HEK293 (cell line): ENCODE results near the gene PRR36.

ENCODE experiments used
- CTCF ChIA-PET: fragments of 350-600 bp; formaldehyde crosslinking; extraction: SDS; loops from one replicate; lab custom pipeline; 2021; ENCODE audit warnings: antibody characterized with exemption; lab: Yijun Ruan, JAX
- POLR2A ChIA-PET: fragments of 300-600 bp; formaldehyde crosslinking; extraction: SDS; loops from one replicate; lab custom pipeline; 2020; ENCODE audit warnings: antibody characterized with exemption, inconsistent platforms; lab: Yijun Ruan, JAX
- H3K27ac ChIP-seq: fragments of 200-500 bp; sonication (Bioruptor generic); 2 replicates; pipeline ENCODE4 v1.5.1; 2014; ENCODE audit warnings: low read depth, low read length, control low read depth, inconsistent platforms; ENCODE audit errors: extremely low read depth
- H3K36me3 ChIP-seq, 2 experiments: fragments of 200-500 bp in 1 of 2; sonication (Bioruptor generic) in 1 of 2; 1 replicate in 1 of 2; 2 replicates in 1 of 2; pipeline ENCODE4 v1.5.1; 2014 to 2017; ENCODE audit warnings: inconsistent platforms in 2 of 2, low read length in 2 of 2; ENCODE audit not compliant: control insufficient read depth in 2 of 2, insufficient read depth in 1 of 2
- H3K4me1 ChIP-seq: fragments of 200-500 bp; sonication (Bioruptor generic); 2 replicates; pipeline ENCODE4 v1.5.1; 2014; ENCODE audit warnings: mild to moderate bottlenecking, low read length, inconsistent platforms; ENCODE audit not compliant: control insufficient read depth, insufficient read depth
- H3K4me3 ChIP-seq: 2 replicates; pipeline ENCODE4 v1.5.1; 2011; ENCODE audit warnings: low read depth, mild to moderate bottlenecking, control low read depth, low read length, moderate library complexity
- H3K9me3 ChIP-seq: fragments of 200-500 bp; sonication (Bioruptor generic); 2 replicates; pipeline ENCODE4 v1.5.1; 2014; ENCODE audit warnings: low read depth, low read length, inconsistent platforms; ENCODE audit not compliant: control insufficient read depth, insufficient read depth
- ATF2 ChIP-seq: fragments of 450-650 bp; formaldehyde crosslinking; IDR thresholded peaks from 2 replicates; pipeline ENCODE4 v1.5.1; 2016; ENCODE audit warnings: missing biosample characterization, missing genetic modification characterization, low read depth
- BCL6B ChIP-seq: fragments of 450-650 bp; formaldehyde crosslinking; IDR thresholded peaks from 2 replicates; pipeline ENCODE4 v1.5.1; 2017; ENCODE audit warnings: missing biosample characterization, missing genetic modification characterization
- ELK4 ChIP-seq: IDR thresholded peaks from 2 replicates; pipeline ENCODE4 v1.6.1; 2011; ENCODE audit warnings: mild to moderate bottlenecking, low read depth, low read length, borderline replicate concordance
- IKZF3 ChIP-seq: fragments of 450-650 bp; IDR thresholded peaks from 2 replicates; pipeline ENCODE4 v1.5.0; 2018; ENCODE audit warnings: missing biosample characterization, mild to moderate bottlenecking, missing genetic modification characterization, moderate library complexity
- PRDM1 ChIP-seq: fragments of 450-650 bp; formaldehyde crosslinking; IDR thresholded peaks from 2 replicates; pipeline ENCODE4; 2016; ENCODE audit warnings: missing biosample characterization, missing genetic modification characterization
- TSHZ1 ChIP-seq: fragments of 450-650 bp; formaldehyde crosslinking; IDR thresholded peaks from 2 replicates; pipeline ENCODE4 v1.5.1; 2016; ENCODE audit warnings: missing biosample characterization, missing genetic modification characterization, borderline replicate concordance
- ZBTB21 ChIP-seq: fragments of 450-650 bp; formaldehyde crosslinking; IDR thresholded peaks from 2 replicates; pipeline ENCODE4 v1.5.1; 2017; ENCODE audit warnings: missing biosample characterization, missing genetic modification characterization
- ZBTB8A ChIP-seq: fragments of 450-650 bp; formaldehyde crosslinking; IDR thresholded peaks from 2 replicates; pipeline ENCODE4 v1.5.1; 2016; ENCODE audit warnings: missing biosample characterization, missing genetic modification characterization
- ZFHX2 ChIP-seq: fragments of 450-650 bp; formaldehyde crosslinking; conservative IDR thresholded peaks from 2 replicates; pipeline ENCODE4 v1.5.1; 2016; ENCODE audit warnings: missing biosample characterization, missing genetic modification characterization
- ZNF112 ChIP-seq: fragments of 450-650 bp; formaldehyde crosslinking; IDR thresholded peaks from 2 replicates; pipeline ENCODE4 v1.5.0; 2017; ENCODE audit warnings: missing biosample characterization, missing genetic modification characterization
- ZNF114 ChIP-seq: fragments of 450-650 bp; formaldehyde crosslinking; IDR thresholded peaks from 2 replicates; pipeline ENCODE4 v1.5.0; 2017; ENCODE audit warnings: missing biosample characterization, missing genetic modification characterization
- ZNF121 ChIP-seq: fragments of 450-650 bp; formaldehyde crosslinking; IDR thresholded peaks from 2 replicates; pipeline ENCODE4 v1.5.1; 2016; ENCODE audit warnings: missing biosample characterization, missing genetic modification characterization
- ZNF16 ChIP-seq: fragments of 450-650 bp; formaldehyde crosslinking; IDR thresholded peaks from 2 replicates; pipeline ENCODE4 v1.5.1; 2016; ENCODE audit warnings: low read depth, missing biosample characterization, missing genetic modification characterization
- ZNF274 ChIP-seq, 2 experiments: fragments of 200-500 bp in 1 of 2; fragments of 450-650 bp in 1 of 2; sonication (Bioruptor generic) in 1 of 2; formaldehyde crosslinking in 1 of 2; IDR thresholded peaks; 2 replicates each; pipeline versions ENCODE4 v1.5.1 to v1.6.1; 2014 to 2016; ENCODE audit warnings: borderline replicate concordance in 1 of 2, inconsistent platforms in 1 of 2, low read length in 1 of 2, missing biosample characterization in 1 of 2, missing genetic modification characterization in 1 of 2
- ZNF350 ChIP-seq: fragments of 450-650 bp; formaldehyde crosslinking; IDR thresholded peaks from 2 replicates; pipeline ENCODE4 v1.5.0; 2017; ENCODE audit warnings: missing biosample characterization, mild to moderate bottlenecking, missing genetic modification characterization
- ZNF426 ChIP-seq: fragments of 450-650 bp; formaldehyde crosslinking; IDR thresholded peaks from 2 replicates; pipeline ENCODE4 v1.5.1; 2017; ENCODE audit warnings: missing biosample characterization, missing genetic modification characterization, mild to moderate bottlenecking, inconsistent platforms, moderate library complexity
- ZNF48 ChIP-seq: fragments of 450-650 bp; formaldehyde crosslinking; IDR thresholded peaks from 2 replicates; pipeline ENCODE4 v1.5.1; 2016; ENCODE audit warnings: missing biosample characterization, missing genetic modification characterization
- ZNF530 ChIP-seq: fragments of 450-650 bp; formaldehyde crosslinking; IDR thresholded peaks from 2 replicates; pipeline ENCODE4 v1.5.1; 2016; ENCODE audit warnings: low read depth, missing biosample characterization, missing genetic modification characterization

The PRR36 gene

GRCh38 chr19:7922836-7923195, 48.6 kb upstream of the PRR36 start:
- H3K9me3 ChIP-seq = no peaks in the 10 kb centered on the region
- ChIA-PET CTCF (interaction anchor here (1.1 to 1.6 kb wide), 2 partner anchors 19 to 70 kb away, joined by 3 to 6 read pairs; partner anchors contain the start of gene MAP2K7), POLR2A (interaction anchor here (0.6 to 1.1 kb wide), 2 partner anchors 19 to 1038 kb away, joined by 3 to 4 read pairs; partner anchors contain the start of gene MAP2K7)
- H3K27ac ChIP-seq = no peak overlapping the region
- peaks cover 0 to 24% of the 10 kb centered on the region in 2 experiments; a peak in 1 of 3 replicates for H3K36me3 ChIP-seq
- peaks cover 6% of the 10 kb centered on the region for H3K4me1 ChIP-seq
- no peak for TF ChIP-seq ZNF16
- no peak for TF ChIP-seq ZNF48
- TF ChIP-seq ZNF112 (tag by site-specific recombination) = no peak
- no peak for TF ChIP-seq ATF2 (tag by site-specific recombination)
- TF ChIP-seq ELK4 = no peak
- no peak for TF ChIP-seq IKZF3 (tag by site-specific recombination)
- TF ChIP-seq ZFHX2 = no peak
- TF ChIP-seq TSHZ1 (tag by site-specific recombination) = no peak
- TF ChIP-seq ZNF350 = no peak
- TF ChIP-seq ZNF530 (tag by site-specific recombination) = no peak
- no peak for TF ChIP-seq ZNF121 (tag by site-specific recombination)
- no peak for TF ChIP-seq ZBTB21 (tag by site-specific recombination)
- no peak for TF ChIP-seq BCL6B (tag by site-specific recombination)
- no peak for TF ChIP-seq ZNF274 (IDR thresholded peaks at IDR 0.05; ENCODE audit: low read length)
- TF ChIP-seq ZNF274 (tag by site-specific recombination; IDR thresholded peaks at IDR 0.05; ENCODE audit: borderline replicate concordance) = no peak
- TF ChIP-seq ZBTB8A = no peak
- TF ChIP-seq ZNF426 (tag by site-specific recombination) = no peak
- TF ChIP-seq ZNF114 (tag by site-specific recombination) = no peak
- no peak for TF ChIP-seq PRDM1
- no peak overlapping the region for H3K4me3 ChIP-seq
